T-cell (primary cell): ENCODE results near the gene TP63. TPM values are rescaled to one million over a fixed set of nuclear protein-coding genes. Genes with fewer than 3 reads are reported as not detected.

Experiments used
- ATAC-seq, 4 experiments: fragments of 200-7000 bp in 3 of 4; fragments of 150-1000 bp in 1 of 4; cut with Tn5 transposase; replicated peaks in 1 of 4; 1 replicate in 3 of 4; 2 replicates in 1 of 4; pipeline ENCODE4 v1.10.0; 2021; ENCODE audit warnings: moderate library complexity in 3 of 4, mild to moderate bottlenecking in 2 of 4, moderate number of reproducible peaks in 1 of 4
- CTCF ChIA-PET, 2 donors: fragments of 300-600 bp; sonication (Branson Sonifier 250); formaldehyde crosslinking; loops; one replicate each; lab custom pipeline; 2022; ENCODE audit warnings: antibody characterized with exemption in 2 of 2; lab: Charles Lee
- POLR2A ChIA-PET, 2 donors: fragments of 300-600 bp; sonication (Branson Sonifier 250); formaldehyde crosslinking; loops; one replicate each; lab custom pipeline; 2022; ENCODE audit warnings: antibody characterized with exemption in 2 of 2; lab: Charles Lee
- DNase-seq, 35 experiments: peaks; one replicate each; pipeline versions ENCODE4 v3.0.0 to v3.0.0-alpha.2; 2013 to 2023
- H3K27ac ChIP-seq: one replicate; pipeline ENCODE4 v1.5.1; 2013; ENCODE audit warnings: low read length
- H3K27me3 ChIP-seq, 2 experiments: replicated peaks in 1 of 2; 1 replicate in 1 of 2; 2 replicates in 1 of 2; pipeline versions ENCODE4 v1.6.1 to v1.7.0; 2013; ENCODE audit warnings: low read length in 1 of 2, mixed read lengths in 1 of 2; ENCODE audit not compliant: control insufficient read depth in 2 of 2, insufficient read depth in 2 of 2; ENCODE audit errors: extremely low read depth in 1 of 2
- H3K36me3 ChIP-seq, 2 donors: 1 replicate in 1 of 2; 2 replicates in 1 of 2; pipeline versions ENCODE4 v1.6.1 to v1.7.0; 2013; ENCODE audit warnings: low read length in 1 of 2; ENCODE audit not compliant: control insufficient read depth in 2 of 2, insufficient read depth in 1 of 2; ENCODE audit errors: extremely low read depth in 1 of 2
- H3K4me1 ChIP-seq, 2 experiments: 1 replicate in 1 of 2; 2 replicates in 1 of 2; pipeline versions ENCODE4 v1.6.1 to v1.7.0; 2013; ENCODE audit warnings: low read length in 2 of 2, mixed read lengths in 1 of 2; ENCODE audit not compliant: insufficient read depth in 2 of 2, control insufficient read depth in 1 of 2; ENCODE audit errors: extremely low read depth in 1 of 2
- H3K4me3 ChIP-seq, 2 donors: 1 replicate in 1 of 2; 2 replicates in 1 of 2; pipeline versions ENCODE4 v1.5.1 to v1.7.0; 2013; ENCODE audit warnings: mild to moderate bottlenecking in 2 of 2, low read length in 1 of 2, moderate library complexity in 1 of 2; ENCODE audit not compliant: control insufficient read depth in 1 of 2; ENCODE audit errors: extremely low read depth in 1 of 2
- H3K9me3 ChIP-seq: 2 replicates; pipeline ENCODE4 v1.7.0; 2013
- H3K27ac Mint-ChIP-seq, 2 donors: one replicate each; pipeline ENCODE4 v1.8.0; 2020 to 2021; ENCODE audit warnings: mild to moderate bottlenecking in 2 of 2, mixed read lengths in 2 of 2
- H3K27me3 Mint-ChIP-seq, 2 donors: one replicate each; pipeline ENCODE4 v1.8.0; 2021 to 2022; ENCODE audit warnings: mixed read lengths in 2 of 2
- H3K36me3 Mint-ChIP-seq: one replicate; pipeline ENCODE4 v1.8.0; 2021; ENCODE audit warnings: mixed read lengths
- H3K4me1 Mint-ChIP-seq, 3 donors: one replicate each; pipeline ENCODE4 v1.8.0; 2020 to 2022; ENCODE audit warnings: mixed read lengths in 3 of 3, mild to moderate bottlenecking in 1 of 3
- H3K4me3 Mint-ChIP-seq, 3 donors: one replicate each; pipeline ENCODE4 v1.8.0; 2020 to 2022; ENCODE audit warnings: mild to moderate bottlenecking in 3 of 3, mixed read lengths in 3 of 3, moderate library complexity in 3 of 3
- H3K9me3 Mint-ChIP-seq, 3 donors: one replicate each; pipeline ENCODE4 v1.8.0; 2020 to 2022; ENCODE audit warnings: mixed read lengths in 3 of 3
- WGBS: methylation state at CpG from one replicate; pipeline ENCODE4 v1.1.5; 2013; ENCODE audit warnings: missing lambda C conversion rate; ENCODE audit not compliant: insufficient coverage; 5-methylcytosine and 5-hydroxymethylcytosine counted together
- total RNA-seq, 35 experiments: library from RNA in 6 of 35; stranded (reverse) in 6 of 35; fragments of 120-200 nt in 1 of 35; gene quantifications; one replicate each; pipeline versions ENCODE4 v1.2.1 to v1.2.4 and lab custom pipeline; 2013 to 2026

The TP63 gene
- total RNA-seq, 5 donors from 2014 or later (not counting 1 experiment from before 2014, with no cell fraction given): 0.35 to 0.75 (median 0.62) TPM; not detected in 1

- Mint-ChIP-seq H3K4me3 (no peak overlapping the region), H3K27me3 (peaks cover 3 to 6% of the 10 kb centered on the region in 2 donors), H3K36me3 (no peaks in the 10 kb centered on the region), H3K9me3 (no peaks in the 10 kb centered on the region), H3K27ac (no peak overlapping the region), H3K4me1 (no peaks in the 10 kb centered on the region)
- Histone ChIP-seq H3K4me3 (no peak overlapping the region), H3K27me3 (no peaks in the 10 kb centered on the region), H3K9me3 (no peaks in the 10 kb centered on the region), H3K27ac (no peak overlapping the region), H3K36me3 (no peaks in the 10 kb centered on the region), H3K4me1 (no peaks in the 10 kb centered on the region)
- 92% methylated on average over 2 of the region's 2 CpGs for WGBS
- ChIA-PET CTCF (interaction anchor here in 1 of 2 donors (1.5 kb wide), 1 partner anchor 59 kb away, joined by 3 read pairs; no protein-coding TSS in a partner anchor), POLR2A (no interaction called here)
- DNase-seq (no peak), ATAC-seq (no peak)
Observed at GRCh38 chr3:189902230-189903186, 271.3 kb downstream of the TP63 start.

GRCh38 chr3:189903562-189904250 is 272.5 kb downstream of the TP63 start:
- Histone ChIP-seq H3K4me3 (no peak overlapping the region), H3K27ac (no peak overlapping the region), H3K27me3 (no peaks in the 10 kb centered on the region), H3K4me1 (no peaks in the 10 kb centered on the region), H3K36me3 (no peaks in the 10 kb centered on the region), H3K9me3 (no peaks in the 10 kb centered on the region)
- Mint-ChIP-seq H3K27me3 (peaks cover 3 to 6% of the 10 kb centered on the region in 2 donors), H3K27ac (no peak overlapping the region), H3K36me3 (no peaks in the 10 kb centered on the region), H3K4me1 (no peaks in the 10 kb centered on the region), H3K4me3 (no peak overlapping the region), H3K9me3 (no peaks in the 10 kb centered on the region)
- WGBS: 95% methylated on average over 4 of the region's 6 CpGs
- ChIA-PET POLR2A (interaction anchor here in 1 of 2 donors (0.6 kb wide), 1 partner anchor 553 kb away, joined by 4 read pairs; no protein-coding TSS in a partner anchor), CTCF (interaction anchor here in 1 of 2 donors (0.5 to 1.5 kb wide), 2 partner anchors 16 to 58 kb away, joined by 3 read pairs; no protein-coding TSS in a partner anchor)
- DNase-seq (no peak), ATAC-seq (no peak)

- CTCF ChIA-PET: no interaction called here
- H3K4me1 Mint-ChIP-seq: no peaks in the 10 kb centered on the region
- no peak for DNase-seq
- H3K4me1 ChIP-seq: no peaks in the 10 kb centered on the region
- H3K4me3 ChIP-seq: no peak overlapping the region
- H3K9me3 Mint-ChIP-seq: no peaks in the 10 kb centered on the region
- ATAC-seq: no peak
- no peaks in the 10 kb centered on the region for H3K27me3 ChIP-seq
- no peaks in the 10 kb centered on the region for H3K9me3 ChIP-seq
- H3K27me3 Mint-ChIP-seq: peaks cover 5 to 6% of the 10 kb centered on the region in 2 donors
- no peak overlapping the region for H3K4me3 Mint-ChIP-seq
- H3K27ac Mint-ChIP-seq: no peak overlapping the region
- no peaks in the 10 kb centered on the region for H3K36me3 ChIP-seq
- POLR2A ChIA-PET: no interaction called here
- no peak overlapping the region for H3K27ac ChIP-seq
- no peaks in the 10 kb centered on the region for H3K36me3 Mint-ChIP-seq
- WGBS: 30% methylated on average over 2 of the region's 6 CpGs
Observed at GRCh38 chr3:189907803-189908202, 276.6 kb downstream of the TP63 start.

- Histone ChIP-seq H3K4me1 (no peaks in the 10 kb centered on the region), H3K4me3 (no peak overlapping the region), H3K27me3 (no peaks in the 10 kb centered on the region), H3K9me3 (no peaks in the 10 kb centered on the region), H3K27ac (no peak overlapping the region), H3K36me3 (no peaks in the 10 kb centered on the region)
- H3K27ac Mint-ChIP-seq: no peak overlapping the region
- no peaks in the 10 kb centered on the region for H3K9me3 Mint-ChIP-seq
- CTCF ChIA-PET: no interaction called here
- H3K4me1 Mint-ChIP-seq: no peaks in the 10 kb centered on the region
- ATAC-seq (no peak), DNase-seq (no peak)
- POLR2A ChIA-PET: no interaction called here
- peaks cover 8 to 10% of the 10 kb centered on the region in 2 donors for H3K27me3 Mint-ChIP-seq
- H3K36me3 Mint-ChIP-seq: no peaks in the 10 kb centered on the region
- no peak overlapping the region for H3K4me3 Mint-ChIP-seq
Observed at GRCh38 chr3:189908646-189909045, 277.5 kb downstream of the TP63 start.

- 100% methylated on average over 1 of the region's 3 CpGs for WGBS
- H3K4me1 ChIP-seq: no peaks in the 10 kb centered on the region
- no peaks in the 10 kb centered on the region for H3K36me3 ChIP-seq
- H3K4me3 ChIP-seq: no peak overlapping the region
- H3K36me3 Mint-ChIP-seq: no peaks in the 10 kb centered on the region
- ATAC-seq: no peak
- POLR2A ChIA-PET: no interaction called here
- H3K27ac Mint-ChIP-seq: no peak overlapping the region
- no peaks in the 10 kb centered on the region for H3K9me3 ChIP-seq
- H3K4me1 Mint-ChIP-seq: no peaks in the 10 kb centered on the region
- no peaks in the 10 kb centered on the region for H3K9me3 Mint-ChIP-seq
- no peak overlapping the region for H3K4me3 Mint-ChIP-seq
- no peak for DNase-seq
- no peak overlapping the region for H3K27ac ChIP-seq
- CTCF ChIA-PET: no interaction called here
- peaks cover 10 to 12% of the 10 kb centered on the region in 2 donors for H3K27me3 Mint-ChIP-seq
- no peaks in the 10 kb centered on the region for H3K27me3 ChIP-seq
Observed at GRCh38 chr3:189909139-189909538, 277.9 kb downstream of the TP63 start.

GRCh38 chr3:189909573-189909972 is 278.4 kb downstream of the TP63 start:
- Mint-ChIP-seq H3K4me3 (no peak overlapping the region), H3K27ac (no peak overlapping the region), H3K9me3 (no peaks in the 10 kb centered on the region), H3K27me3 (peaks cover 10 to 12% of the 10 kb centered on the region in 2 donors), H3K4me1 (no peaks in the 10 kb centered on the region), H3K36me3 (no peaks in the 10 kb centered on the region)
- H3K4me3 ChIP-seq: no peak overlapping the region
- H3K4me1 ChIP-seq: no peaks in the 10 kb centered on the region
- no peaks in the 10 kb centered on the region for H3K9me3 ChIP-seq
- DNase-seq (no peak), ATAC-seq (no peak)
- WGBS: no CpG with 5 or more reads among the region's 2 CpGs
- H3K27me3 ChIP-seq: no peaks in the 10 kb centered on the region
- H3K27ac ChIP-seq: no peak overlapping the region
- ChIA-PET POLR2A (no interaction called here), CTCF (no interaction called here)
- H3K36me3 ChIP-seq: no peaks in the 10 kb centered on the region
